Glomerular visceral epithelial cell (primary cell): ENCODE measurements around the gene RRAD.
"Not testable (repeated sequence)": the region's sequence is repeated elsewhere in the genome, so short reads cannot be mapped to it uniquely, and the experiment has no call there.

Experiments
- DNase-seq: peaks from one replicate; pipeline ENCODE4 v3.0.0-alpha.2; 2016; ENCODE audit errors: extremely low spot score

RRAD gene

DNA sequence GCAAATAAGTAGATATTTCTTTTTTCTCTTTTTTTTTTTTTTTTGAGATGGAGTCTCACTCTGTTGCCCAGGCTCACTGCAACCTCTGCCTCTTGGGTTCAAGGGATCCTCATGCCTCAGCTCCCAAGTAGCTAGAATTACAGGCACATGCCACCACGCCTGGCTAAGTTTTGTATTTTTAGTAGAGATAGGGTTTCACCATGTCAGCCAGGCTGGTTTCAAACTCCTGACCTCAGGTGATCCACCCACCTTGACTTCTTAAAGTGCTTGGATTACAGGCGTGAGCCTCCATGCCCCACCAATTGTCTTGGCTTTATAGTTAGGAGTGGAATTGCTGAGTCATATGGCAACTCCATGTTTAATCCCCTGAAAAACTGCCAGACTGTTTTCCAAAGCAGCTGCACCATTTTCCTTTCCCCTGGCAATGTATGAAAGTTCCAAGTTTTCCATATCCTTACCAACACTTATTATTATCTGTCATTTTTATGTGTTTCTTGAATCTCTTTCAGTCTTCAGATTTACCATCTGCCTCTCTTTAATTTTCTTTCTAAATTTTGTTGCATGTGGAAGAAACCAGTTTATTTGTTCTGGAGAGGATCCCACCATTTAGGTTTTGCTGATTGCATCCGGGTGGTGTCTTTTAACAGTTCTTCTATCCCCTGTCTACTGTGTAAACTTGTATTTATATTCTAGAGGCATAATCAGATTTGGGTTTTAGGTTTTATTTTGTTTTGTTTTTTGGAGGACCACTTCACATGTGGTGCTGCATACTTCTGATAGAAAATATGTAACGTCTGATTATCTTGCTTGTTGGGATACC, 25.8 kb upstream of the RRAD start:
- no peak for DNase-seq

GRCh38 chr16:66950437-66950836, 25.1 kb upstream of the RRAD start:
- no peak for DNase-seq

DNA sequence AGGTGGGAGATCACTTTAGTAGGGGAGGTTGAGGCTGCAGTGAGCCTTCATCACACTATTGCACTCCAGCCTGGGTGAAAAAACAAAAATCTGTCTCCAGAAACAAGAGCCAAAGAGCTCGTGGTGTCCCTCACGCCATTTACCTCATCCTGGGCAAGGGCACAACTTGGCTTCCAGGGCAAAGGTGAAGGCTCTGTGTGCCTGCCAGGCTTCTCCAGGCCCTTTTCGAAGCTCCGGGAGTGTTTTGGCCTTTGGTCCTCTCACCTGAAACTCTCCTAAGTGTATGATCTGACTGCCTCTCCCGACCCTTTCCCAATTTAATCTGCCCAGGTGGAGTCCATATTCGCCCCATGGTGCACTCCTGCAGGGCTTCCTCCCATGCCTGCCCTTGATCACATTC, 24.1 kb upstream of the RRAD start:
- no peak for DNase-seq

- DNase-seq = no peak
Measured at GRCh38 chr16:66948837-66949225, 23.5 kb upstream of the RRAD start.

GRCh38 chr16:66948134-66948836, 22.9 kb upstream of the RRAD start:
- DNase-seq = no peak

DNA sequence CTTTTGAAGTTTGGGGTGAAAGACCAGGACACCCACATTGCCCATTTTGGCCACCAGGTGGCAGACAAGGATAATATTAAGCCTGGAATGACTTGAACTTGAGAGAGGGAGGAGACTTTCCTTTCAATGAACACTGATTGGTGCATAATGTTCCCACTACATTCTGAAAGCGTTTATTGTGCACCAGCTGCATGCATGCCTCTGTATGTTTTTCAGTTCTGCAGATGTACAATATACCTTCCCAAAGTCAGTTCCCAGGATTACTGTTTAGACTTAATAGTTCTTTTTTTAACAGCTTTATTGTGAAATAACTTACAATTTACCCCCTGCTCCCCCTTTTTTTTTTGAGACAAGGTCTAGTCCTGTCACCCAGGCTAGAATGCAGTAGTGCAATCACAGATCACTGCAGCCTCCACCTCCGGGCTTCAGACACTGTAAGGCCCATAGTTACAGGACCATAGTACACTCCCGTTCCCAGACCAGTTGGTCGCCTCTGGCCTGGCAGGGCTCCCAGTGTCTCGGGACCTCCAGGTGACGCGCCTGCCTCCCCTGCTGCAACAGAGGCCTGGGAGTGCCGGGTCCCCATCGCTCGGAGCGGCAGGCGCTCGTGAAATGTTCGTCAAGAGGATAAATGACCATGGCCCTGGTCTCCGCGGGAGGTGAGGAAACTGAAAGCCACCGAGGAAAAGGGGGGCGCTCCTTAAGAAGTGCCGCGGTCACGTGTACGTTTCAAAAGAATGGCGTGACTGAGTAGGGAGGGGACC, 22.1 kb upstream of the RRAD start:
- DNase-seq = peak; percentile 80

GRCh38 chr16:66946974-66947301, 21.6 kb upstream of the RRAD start:
- DNase-seq = no peak

GRCh38 chr16:66946541-66946940, 21.2 kb upstream of the RRAD start:
- no peak for DNase-seq

GRCh38 chr16:66945939-66946338, 20.6 kb upstream of the RRAD start:
- no peak for DNase-seq

- not testable (repeated sequence) for DNase-seq
Measured at GRCh38 chr16:66944971-66945370, 19.6 kb upstream of the RRAD start.

- DNase-seq = no peak
Measured at GRCh38 chr16:66944054-66944441, 18.7 kb upstream of the RRAD start.

DNA sequence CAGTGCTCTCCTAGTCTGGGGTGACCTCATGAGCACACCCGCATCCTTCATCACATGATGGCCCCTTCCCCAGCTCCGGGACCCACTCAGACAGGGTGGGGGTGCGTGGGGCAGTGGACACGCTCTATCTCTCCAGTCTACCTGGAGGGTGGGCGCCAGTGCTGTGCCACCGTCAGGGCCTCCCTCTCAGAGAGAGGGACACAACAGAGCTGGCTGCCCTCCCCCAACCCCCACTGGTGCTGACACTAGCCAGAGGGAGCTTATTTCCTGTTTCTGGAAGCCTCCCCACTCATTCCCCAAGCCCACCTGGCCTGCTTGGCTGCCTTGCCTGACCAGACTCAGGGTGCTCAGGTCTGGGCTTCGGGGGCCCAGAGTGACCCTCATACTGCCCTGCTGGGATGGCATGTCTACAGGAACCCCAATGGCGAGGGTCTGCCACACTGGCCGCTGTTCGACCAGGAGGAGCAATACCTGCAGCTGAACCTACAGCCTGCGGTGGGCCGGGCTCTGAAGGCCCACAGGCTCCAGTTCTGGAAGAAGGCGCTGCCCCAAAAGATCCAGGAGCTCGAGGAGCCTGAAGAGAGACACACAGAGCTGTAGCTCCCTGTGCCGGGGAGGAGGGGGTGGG, 18.2 kb upstream of the RRAD start:
- DNase-seq = no peak

- DNase-seq = no peak
Measured at GRCh38 chr16:66942981-66943380, 17.6 kb upstream of the RRAD start.

GRCh38 chr16:66940236-66940635, 14.9 kb upstream of the RRAD start:
- no peak for DNase-seq

DNA sequence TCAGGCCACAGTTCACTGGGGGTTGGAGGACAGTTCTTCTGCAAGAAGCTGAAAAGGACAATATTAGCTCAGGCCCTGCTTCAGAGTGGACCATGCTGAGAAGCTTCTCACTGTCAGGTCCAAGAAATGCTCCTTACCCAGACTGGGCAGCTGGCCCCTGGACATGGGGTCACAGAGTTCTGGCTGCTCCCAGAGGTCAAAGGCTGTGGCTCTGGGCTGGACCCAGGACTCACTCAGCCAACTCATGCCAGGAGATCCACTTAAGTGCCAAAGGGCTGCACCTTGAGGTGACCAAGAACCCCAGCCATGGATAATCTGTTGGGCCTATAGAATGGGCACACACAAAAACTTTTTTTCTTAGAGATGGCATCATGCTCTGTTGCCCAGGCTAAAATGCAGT, 14.0 kb upstream of the RRAD start:
- no peak for DNase-seq

- DNase-seq = no peak
Measured at GRCh38 chr16:66937725-66938337, 12.5 kb upstream of the RRAD start.

DNA sequence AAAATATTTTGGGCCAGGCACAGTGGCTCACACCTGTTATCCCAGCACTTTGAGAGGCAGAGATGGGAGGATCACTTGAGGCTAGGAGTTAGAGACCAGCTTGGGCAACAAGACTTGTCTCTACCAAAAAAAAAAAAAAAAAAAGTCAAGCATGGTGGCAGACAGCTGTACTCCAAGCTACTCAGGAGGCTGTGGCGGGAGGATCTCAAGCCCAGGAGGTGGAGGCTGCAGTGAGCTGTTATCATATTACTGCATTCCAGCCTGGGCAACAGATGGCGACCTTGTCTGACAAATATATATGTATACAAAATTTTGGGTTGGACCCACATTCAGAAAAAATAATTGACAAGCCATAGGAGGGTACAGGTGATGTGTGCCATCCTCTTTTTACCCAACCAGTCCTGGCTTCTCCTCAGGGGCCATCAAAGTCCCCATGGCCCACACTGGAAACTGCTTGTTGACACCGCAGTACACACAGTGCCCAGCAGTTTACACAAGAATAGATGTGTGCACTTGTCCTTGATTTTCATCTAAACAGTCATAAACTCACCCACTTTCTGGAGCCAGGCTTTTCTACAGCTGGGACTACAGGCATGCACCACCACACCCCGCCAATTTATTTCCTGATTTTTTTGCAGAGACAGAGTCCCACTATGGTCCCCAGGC, 11.7 kb upstream of the RRAD start:
- DNase-seq = no peak

DNA sequence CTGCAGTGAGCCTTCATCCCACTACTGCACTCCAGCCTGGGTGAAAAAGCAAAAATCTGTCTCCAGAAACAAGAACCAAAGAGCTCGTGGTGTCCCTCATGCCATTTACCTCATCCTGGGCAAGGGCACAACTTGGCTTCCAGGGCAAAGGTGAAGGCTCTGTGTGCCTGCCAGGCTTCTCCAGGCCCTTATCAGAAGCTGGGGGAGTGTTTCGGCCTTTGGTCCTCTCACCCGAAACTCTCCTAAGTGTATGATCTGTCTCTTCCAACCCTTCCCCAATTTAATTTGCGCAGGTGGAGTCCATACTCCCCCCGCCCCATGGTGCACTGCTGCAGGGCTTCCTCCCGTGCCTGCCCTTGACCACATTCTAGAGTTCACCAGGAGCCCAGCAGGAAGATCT, 11.1 kb upstream of the RRAD start:
- no peak for DNase-seq

DNA sequence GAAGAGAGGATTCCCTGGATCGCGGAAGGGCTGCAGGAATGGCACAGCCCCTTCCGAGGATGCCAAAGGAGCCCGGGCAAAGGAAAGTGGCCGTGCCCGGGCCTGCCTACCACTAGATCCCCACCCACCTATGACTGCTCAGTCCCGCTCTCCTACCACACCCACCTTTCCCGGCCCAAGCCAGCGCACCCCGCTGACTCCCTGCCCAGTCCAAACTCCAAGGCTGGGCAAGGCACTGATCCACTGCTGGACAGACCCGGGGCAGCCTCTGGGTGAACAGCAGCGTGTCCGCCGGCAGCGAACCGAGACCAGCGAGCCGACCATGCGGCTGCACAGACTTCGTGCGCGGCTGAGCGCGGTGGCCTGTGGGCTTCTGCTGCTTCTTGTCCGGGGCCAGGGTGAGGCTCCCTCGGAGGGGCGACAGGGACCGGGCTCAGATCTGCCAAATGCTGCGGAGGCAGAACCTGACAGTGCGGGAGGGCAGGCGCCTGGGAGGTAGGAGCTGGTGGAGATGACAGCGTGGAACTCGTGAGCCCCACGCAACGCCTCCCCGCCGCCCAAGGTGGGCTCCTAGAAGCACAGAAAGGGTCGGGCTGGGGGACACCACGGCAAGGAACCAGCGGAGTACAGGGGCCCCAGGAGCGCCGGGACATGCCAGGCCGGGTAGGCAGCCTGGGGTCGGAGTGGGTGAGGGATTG, 10.1 kb upstream of the RRAD start, which contains the start of gene CES2:
Gene CES2 (plus strand): TSS at position 203 of the 698 bp plus-strand sequence. CDS start 120 bp downstream, at position 323.
- peak; percentile 73 for DNase-seq

- DNase-seq = not testable (repeated sequence)
Measured at GRCh38 chr16:66934839-66935313, 9.5 kb upstream of the RRAD start.
